ENCODE measurements around the gene GPR42.

GPR42 gene, protein sequence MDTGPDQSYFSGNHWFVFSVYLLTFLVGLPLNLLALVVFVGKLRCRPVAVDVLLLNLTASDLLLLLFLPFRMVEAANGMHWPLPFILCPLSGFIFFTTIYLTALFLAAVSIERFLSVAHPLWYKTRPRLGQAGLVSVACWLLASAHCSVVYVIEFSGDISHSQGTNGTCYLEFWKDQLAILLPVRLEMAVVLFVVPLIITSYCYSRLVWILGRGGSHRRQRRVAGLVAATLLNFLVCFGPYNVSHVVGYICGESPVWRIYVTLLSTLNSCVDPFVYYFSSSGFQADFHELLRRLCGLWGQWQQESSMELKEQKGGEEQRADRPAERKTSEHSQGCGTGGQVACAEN

DNA sequence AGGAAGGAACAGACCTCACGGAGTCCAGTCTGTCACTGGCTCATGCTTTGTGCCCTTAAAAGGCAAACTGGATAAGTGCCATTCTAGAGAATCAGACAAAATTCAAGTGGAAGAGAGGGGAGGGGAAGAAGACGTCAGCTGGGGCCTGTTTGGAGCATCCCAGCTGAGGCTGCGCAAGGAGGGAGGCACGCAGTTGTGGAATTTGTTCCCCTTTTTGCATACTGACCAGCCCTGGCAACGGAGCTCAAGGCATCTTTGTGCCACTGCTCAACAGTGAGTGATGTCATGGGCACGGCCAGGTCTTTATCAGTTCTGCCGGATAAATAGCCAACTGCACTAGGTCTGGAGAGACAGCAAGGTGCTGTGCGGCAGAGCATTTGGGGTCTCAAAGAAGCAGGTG, at the start of gene GPR42:
Gene GPR42, plus strand, starts transcription at position 347 of the 400 bp plus-strand sequence. CDS start 292 bp downstream, outside the sequence.
- no peak for DNase-seq (ENCODE audit: low spot score)

DNA sequence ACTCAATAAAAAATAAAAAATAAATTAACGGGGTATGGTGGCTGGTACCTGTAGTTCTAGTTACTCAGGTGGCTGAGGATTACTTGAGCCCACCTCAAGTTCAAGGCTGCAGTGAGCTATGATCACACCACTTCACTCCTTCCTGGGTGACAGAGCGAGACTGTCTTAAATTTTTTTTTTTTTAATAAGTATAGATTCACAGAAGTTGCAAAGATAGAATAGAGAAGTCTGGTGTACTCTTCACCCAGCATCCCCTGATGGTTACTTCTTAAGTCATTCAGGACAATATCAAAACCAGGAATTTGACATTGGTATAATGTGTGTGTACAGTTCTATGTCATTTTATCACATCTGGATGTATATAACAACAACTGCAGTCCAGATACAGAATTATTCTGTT, 49.6 kb upstream of the GPR42 start:
- no peak for DNase-seq (ENCODE audit: low spot score)

DNA sequence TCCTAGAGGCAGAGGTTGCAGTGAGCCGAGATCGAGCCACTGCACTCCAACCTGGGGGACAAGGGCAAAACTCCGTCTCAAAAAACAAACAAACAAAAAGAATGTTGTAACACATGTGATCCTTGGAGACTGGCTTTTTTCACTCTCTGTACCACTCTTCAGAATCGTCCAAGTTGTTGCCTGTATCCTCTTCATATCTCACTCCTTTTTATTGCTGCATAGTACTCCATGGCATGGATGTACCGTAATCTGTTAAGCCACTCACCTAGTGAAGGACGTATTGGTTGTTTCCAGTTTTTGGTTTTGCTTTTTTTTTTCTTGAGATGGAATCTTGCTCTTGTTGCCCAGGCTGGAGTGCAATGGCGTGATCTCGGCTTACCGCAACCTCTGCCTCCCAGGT, 48.9 kb upstream of the GPR42 start:
- no peak for DNase-seq (ENCODE audit: low spot score)

DNA sequence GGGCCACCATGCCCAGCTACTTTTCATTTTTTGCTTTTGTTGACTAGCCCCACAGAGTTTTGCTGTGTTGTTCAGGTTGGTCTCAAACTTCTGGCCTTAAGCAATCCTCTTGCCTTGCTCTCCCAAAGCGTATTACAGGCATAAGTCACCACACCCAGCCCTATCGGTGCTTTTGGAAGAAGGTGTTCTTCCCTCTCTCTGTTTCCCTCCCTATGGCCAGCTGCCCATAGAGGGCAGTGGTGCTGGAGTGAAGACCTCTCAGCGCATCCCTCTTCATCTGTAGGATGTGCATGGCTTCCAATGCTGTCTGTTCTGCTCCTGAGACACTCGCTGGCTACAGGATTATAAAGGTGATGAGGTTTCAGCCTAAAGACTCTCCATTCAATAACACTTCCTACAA, 43.2 kb upstream of the GPR42 start:
- no peak for DNase-seq (ENCODE audit: low spot score)

DNA sequence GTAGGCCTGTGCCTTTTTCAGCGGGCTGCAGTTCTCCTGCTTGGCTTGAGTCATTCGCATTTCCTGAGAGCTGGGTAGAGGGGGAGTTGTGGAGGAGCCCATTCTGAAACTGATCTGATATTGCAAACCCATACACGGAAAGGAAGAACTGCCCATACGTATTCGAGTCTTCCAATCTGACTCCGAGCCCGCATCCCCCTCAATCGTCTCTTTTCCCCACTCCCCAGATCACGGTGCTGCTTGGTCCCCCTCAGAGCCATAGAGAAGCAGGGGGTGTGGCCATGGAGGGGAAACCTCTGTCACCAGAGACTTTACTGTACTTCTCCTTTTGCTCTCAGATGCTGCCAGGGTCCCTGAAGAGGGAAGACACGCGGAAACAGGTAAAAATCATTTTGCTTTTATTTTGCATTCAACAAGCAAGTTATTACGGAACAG, 42.0 kb upstream of the GPR42 start, which contains the start of gene CD22:
Gene CD22, plus strand, starts transcription at position 337 of the 435 bp plus-strand sequence. CDS start 2,854 bp downstream, outside the sequence.
- DNase-seq (ENCODE audit: low spot score): no peak

DNA sequence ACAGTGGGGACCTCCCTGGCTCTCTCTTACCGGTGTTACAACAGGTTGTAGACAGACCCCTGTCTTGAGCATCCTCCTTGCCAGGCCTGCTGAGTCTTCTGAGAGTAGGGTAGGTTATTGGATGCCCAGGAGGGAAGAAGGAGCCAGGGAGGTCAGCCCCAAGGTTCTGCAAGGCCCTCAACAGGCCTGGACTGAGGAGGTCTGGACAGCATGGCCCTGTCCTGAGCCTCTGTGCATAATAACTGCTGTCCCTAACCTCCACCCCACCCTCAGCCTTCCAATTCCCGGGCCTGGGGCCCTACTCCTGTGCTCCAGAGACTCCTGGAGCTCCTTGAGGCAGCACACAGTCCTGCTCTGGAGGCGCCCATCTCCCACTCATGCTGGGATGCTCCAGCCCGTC, 41.5 kb upstream of the GPR42 start:
- no peak for DNase-seq (ENCODE audit: low spot score)

DNA sequence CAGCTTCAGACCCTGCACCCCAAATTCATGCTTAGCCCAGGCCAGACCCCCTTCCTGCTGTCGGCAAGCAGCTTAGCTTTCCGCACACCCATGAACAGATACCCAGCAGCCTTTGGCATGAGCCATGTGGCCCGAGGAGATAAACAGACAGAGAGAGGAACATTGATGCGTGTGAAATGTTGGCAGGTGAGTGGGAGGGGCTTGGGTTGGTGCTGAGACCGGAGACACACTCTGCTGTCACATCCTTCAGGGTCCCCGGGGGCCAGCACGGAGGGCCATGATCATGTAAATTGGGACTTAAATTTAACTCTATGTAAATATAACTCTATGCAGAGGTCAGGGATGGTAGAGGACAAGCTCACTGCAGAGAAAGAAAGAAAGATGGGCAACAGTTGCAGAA, 40.4 kb upstream of the GPR42 start:
- no peak for DNase-seq (ENCODE audit: low spot score)

DNA sequence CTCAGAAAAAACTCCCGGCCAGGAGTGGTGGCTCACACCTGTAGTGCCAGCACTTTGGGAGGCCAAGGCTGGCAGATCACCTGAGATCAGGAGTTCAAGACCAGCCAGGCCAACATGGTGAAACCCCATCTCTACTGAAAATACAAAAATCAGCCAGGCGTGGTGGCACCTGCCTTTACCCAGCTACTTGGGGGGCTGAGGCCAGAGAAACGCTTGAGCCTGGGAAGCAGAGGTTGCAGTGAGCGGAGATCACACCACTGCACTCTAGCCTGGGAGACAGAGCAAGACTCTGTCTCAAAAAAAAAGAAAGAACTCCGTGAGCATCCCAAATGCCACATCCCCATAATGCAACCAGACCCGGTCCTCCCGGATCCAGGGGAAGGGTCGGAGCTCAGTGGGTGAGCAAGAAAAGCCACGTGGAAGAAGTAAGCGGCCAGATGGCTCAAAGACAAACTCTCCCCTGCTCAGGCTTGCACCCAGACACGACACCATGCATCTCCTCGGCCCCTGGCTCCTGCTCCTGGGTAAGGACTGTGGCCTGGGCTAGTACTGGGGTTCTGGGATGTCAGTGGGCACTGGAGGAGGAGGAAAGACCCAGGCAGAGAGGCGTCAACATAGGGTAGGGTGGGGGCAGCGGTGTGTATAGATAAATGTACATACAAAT, 39.2 kb upstream of the GPR42 start:
- no peak for DNase-seq (ENCODE audit: low spot score)

DNA sequence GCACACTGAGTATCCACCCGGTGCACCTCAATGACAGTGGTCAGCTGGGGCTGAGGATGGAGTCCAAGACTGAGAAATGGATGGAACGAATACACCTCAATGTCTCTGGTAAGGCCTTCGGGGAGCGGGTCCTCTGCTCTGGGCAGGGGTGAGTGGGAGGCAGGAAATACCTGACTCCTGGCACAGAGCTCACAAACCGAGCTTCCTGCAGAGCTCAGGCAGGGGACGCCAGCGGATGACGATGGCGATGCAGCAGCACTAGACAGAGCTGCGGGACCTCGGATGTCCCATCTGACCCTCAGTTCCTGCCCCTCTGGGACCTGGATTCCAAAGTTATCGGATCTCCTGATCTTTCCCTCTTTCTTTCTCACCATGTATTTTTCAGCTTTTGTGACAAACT, 38.1 kb upstream of the GPR42 start:
- no peak for DNase-seq (ENCODE audit: low spot score)

DNA sequence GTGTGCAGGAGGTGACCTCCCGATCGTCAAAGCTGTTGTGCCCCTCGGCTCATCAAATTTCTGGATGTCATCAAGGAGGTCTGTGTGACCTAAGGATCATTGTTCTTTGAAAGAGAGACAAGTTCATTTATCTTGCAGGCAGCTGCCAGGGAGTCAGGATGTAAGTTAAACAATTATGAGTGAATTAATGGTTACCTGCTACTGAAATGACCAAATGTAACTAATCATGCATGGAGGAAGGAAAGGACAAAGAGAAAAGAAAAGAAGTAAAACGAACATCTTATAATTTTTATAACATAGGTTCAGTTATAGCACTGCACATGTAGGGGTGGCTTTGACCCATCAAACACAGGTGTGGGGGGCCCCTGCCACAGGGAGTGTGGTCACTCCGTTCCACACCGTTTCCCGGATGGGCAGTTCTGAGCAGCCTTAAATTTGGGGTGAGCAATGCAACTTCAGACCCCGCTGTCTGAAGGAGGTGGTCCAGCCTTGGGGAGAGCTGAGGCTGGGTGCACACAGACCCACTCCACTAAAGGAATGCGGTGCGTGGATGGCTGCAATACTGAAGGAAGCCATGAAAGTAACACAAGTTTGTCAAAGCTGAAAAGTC, 36.6 kb upstream of the GPR42 start:
- no peak for DNase-seq (ENCODE audit: low spot score)

DNA sequence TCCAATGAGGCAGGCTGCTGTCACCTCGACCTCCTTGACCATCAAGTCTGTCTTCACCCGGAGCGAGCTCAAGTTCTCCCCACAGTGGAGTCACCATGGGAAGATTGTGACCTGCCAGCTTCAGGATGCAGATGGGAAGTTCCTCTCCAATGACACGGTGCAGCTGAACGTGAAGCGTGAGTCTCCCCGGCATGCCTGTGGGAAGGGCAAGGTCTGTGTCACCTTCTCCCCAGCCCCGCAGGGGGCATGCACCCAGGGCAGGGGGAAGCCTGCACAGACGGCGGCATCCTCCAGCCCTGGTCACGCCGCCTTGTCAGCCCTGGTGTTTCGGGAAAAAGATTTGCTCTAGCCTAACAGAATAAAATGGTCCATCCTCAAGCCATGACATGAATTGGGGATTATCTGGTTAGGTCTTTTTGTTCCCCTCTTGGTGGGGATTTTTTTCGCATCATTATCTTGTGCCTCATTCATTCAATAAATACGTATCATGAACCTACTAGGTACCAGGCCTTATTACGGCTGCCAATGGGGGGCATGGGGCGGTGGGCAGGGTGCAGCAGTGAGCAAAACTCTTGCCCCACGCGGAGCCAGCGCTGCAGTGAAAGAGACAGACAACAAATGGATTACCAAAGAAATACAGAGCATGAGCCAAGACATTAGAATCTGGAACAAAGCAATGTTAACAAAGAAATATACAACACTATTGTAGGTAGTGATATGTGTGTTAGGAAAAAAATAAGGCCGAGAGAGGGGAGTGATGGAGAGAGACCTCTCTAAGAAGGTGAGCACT, 34.5 kb upstream of the GPR42 start:
- DNase-seq (ENCODE audit: low spot score): no peak

DNA sequence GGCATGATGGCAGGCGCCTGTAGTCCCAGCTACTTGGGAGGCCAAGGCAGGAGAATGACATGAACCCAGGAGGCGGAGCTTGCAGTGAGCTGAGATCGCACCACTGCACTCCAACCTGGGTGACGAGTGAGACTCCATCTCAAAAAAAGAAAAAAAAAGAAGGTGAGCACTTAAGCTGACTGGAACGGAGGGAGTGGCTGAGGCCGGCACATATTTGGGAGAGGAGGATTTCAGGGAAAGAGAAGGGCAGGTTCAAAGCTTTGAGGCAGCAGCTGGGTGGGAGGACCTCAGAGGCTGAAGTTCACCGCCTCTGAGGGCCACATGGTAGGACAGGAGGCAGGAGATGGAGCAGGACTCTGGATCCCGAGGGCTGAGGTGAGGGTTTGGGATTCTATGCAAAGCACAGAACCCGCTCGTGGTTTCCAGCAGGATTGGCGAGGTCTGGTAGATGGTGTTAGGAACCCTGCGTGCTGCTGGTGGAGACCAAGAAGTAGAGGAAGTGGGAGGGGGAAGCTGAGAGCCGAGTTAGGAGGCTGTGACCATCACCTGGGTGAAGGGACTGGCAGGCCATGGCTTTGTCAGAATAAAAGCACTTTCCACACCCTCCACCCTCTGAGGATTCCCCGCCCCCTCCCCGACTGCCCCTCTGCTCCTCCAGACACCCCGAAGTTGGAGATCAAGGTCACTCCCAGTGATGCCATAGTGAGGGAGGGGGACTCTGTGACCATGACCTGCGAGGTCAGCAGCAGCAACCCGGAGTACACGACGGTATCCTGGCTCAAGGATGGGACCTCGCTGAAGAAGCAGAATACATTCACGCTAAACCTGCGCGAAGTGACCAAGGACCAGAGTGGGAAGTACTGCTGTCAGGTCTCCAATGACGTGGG, 33.5 kb upstream of the GPR42 start:
- no peak for DNase-seq (ENCODE audit: low spot score)

DNA sequence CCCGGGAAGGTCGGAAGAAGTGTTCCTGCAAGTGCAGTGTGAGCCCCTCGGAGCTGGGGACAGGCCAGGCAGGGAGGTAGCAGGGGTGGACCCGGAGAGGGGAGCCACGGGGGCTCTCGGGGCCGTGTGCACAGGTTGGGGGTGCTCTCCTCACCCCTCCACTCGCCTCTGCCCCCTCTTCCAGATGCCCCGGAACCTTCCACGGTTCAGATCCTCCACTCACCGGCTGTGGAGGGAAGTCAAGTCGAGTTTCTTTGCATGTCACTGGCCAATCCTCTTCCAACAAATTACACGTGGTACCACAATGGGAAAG, 32.9 kb upstream of the GPR42 start:
- DNase-seq (ENCODE audit: low spot score): no peak

DNA sequence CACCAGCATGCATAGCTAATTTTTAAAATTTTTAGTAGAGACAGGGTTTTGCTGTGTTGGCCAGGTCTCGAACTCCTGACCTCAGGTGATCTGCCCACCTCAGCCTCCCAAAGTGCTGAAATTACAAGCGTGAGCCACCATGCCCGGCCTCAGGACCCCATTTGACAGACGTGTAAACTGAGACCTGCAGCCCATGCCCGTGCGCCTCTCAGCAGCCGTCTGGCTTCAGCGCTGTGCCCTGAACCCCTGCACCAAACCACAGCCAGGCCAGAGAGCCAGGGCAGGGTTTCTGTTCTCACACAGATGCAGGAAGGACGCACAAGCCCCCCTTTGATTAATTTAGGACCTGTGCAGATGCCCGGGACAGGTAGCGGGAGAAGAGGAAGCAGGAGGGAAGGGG, 30.4 kb upstream of the GPR42 start:
- no peak for DNase-seq (ENCODE audit: low spot score)

DNA sequence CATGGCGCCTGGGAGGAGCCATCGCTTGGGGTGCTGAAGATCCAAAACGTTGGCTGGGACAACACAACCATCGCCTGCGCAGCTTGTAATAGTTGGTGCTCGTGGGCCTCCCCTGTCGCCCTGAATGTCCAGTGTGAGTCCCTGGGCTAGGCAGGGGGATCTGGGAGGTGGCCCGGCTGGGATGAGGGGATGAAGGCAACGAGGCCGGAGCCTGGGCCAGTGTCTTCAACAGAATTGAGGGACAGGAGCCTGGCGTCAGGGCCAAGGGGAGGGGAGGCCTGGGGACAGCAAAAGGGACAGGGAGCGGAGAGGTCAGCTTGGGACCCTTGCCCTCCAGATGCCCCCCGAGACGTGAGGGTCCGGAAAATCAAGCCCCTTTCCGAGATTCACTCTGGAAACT, 29.9 kb upstream of the GPR42 start:
- DNase-seq (ENCODE audit: low spot score): no peak

DNA sequence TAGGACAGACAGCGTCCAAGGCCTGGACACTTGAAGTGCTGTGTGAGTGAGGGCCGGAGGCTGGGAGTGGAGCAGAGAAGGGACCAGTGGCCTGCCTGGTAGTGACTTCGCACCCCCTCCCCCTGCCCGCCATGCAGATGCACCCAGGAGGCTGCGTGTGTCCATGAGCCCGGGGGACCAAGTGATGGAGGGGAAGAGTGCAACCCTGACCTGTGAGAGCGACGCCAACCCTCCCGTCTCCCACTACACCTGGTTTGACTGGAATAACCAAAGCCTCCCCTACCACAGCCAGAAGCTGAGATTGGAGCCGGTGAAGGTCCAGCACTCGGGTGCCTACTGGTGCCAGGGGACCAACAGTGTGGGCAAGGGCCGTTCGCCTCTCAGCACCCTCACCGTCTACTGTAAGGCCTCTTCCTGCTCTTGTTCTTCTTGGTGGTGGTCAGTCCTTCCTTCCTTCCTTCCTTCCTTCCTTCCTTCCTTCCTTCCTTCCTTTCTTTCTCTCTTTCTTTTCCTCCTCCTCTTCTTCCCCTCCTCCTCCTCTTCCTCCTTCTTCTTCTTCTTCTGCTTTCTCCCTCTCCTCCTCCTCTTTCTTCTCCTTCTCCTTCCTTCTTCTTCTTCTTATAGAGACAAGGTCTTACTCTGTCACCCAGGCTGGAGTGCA, 29.2 kb upstream of the GPR42 start:
- DNase-seq (ENCODE audit: low spot score): no peak

DNA sequence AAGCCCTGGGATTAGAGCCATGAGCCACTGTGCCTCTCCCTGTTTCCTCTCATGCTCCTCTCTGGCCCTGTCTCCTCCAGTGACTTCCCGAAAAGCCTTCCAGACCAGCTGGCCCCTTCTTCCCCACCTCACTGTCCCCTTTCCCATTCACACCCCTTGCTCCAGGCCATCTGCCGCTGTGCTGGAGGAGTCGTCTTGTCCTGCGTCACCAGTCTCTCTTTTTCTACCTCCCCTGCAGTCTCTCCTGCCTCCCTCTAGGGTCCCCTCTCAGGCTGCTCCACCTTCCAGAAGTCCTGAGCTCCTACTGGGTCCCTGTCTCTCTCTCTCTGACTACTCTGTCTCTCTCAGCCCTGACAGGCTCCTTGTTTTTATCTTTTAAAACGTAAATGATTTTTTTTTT, 28.4 kb upstream of the GPR42 start:
- DNase-seq (ENCODE audit: low spot score): no peak

DNA sequence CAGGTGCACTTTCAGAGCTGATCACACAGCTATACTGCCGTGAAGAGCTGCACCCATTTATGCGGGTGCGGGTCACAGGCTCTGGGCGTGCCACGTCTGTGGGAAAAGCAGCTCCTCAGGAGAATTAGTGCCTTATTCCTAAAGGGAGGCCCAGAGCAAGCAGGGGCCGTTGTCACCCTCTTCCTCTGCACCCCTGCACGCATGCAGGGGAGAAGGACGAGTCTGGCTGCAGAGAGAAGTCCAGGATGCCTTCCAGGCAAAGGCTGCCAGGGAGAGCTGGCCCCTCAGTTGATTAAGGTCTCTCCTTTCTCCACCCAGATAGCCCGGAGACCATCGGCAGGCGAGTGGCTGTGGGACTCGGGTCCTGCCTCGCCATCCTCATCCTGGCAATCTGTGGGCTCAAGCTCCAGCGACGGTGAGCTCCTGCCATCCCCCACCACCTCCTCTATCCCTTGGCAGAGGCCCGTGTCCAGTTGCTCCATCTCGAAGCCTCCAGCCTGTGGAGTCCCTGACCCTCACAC, 26.3 kb upstream of the GPR42 start:
- no peak for DNase-seq (ENCODE audit: low spot score)

DNA sequence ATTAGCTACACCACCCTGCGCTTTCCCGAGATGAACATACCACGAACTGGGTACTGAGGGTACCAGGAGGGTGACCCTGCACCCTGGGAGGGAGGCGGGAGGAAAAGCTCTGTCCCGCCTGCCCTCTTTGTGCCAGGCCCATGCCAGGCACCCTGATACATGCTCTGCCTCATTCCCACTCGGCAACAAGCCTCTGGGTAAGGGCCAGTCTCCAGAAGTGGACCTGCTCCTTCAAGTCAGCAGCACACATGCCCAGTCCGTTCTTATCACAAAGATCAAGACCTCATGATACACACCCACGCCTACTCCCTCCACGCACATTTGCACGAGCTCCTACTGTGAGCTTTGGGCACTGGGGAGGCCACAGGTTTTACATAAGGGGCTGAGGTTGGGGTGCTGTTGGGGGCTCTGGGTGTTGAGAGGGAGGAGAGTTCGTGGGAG, 25.2 kb upstream of the GPR42 start:
- DNase-seq (ENCODE audit: low spot score): no peak

DNA sequence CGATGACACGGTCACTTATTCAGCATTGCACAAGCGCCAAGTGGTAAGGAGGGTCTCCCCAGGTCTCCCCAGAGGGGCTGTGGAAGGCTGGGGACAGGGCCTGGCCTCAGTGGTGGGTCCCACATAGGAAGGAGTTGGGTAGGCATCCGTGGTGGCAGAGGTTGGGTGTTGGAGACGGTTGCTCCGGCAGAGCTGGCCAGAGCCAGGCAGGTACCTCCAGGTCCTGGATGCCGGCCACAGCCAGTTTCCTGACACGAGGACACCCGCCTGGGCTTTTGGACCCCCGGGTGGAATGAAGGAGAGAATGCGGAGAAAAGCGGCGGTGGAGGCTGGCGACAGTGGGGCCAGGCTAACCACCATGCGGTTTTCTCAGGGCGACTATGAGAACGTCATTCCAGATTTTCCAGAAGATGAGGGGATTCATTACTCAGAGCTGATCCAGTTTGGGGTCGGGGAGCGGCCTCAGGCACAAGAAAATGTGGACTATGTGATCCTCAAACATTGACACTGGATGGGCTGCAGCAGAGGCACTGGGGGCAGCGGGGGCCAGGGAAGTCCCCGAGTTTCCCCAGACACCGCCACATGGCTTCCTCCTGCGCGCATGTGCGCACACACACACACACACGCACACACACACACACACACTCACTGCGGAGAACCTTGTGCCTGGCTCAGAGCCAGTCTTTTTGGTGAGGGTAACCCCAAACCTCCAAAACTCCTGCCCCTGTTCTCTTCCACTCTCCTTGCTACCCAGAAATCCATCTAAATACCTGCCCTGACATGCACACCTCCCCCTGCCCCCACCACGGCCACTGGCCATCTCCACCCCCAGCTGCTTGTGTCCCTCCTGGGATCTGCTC, 24.4 kb upstream of the GPR42 start:
- DNase-seq (ENCODE audit: low spot score): no peak
